Activated CD4-positive, CD25-positive, alpha-beta regulatory T cell treated with anti-CD3 and anti-CD28 coated beads, Interleukin-2, amount 50 U/mL, for 24 hours (primary cell): ENCODE measurements around the gene PANK4.
A peak's percentile ranks its signal among the peaks of the same experiment; 100 is the strongest.

Experiments
- ATAC-seq, 2 donors: fragments of 150-1000 bp; cut with Tn5 transposase; one replicate each; pipeline ENCODE4 v1.10.0; 2021; ENCODE audit warnings: mild to moderate bottlenecking in 1 of 2, moderate library complexity in 1 of 2

The PANK4 gene

GRCh38 chr1:2494323-2494693 lies 32.1 kb downstream of the PANK4 start:
- no peak for ATAC-seq

GRCh38 chr1:2493691-2494322 lies 32.6 kb downstream of the PANK4 start:
- ATAC-seq, result peak; percentile 18 to 21

GRCh38 chr1:2493218-2493617 lies 33.2 kb downstream of the PANK4 start:
- ATAC-seq, result no peak

GRCh38 chr1:2492091-2492490 lies 34.3 kb downstream of the PANK4 start:
- ATAC-seq, result no peak

GRCh38 chr1:2489615-2490014 lies 36.8 kb downstream of the PANK4 start:
- ATAC-seq, result no peak

GRCh38 chr1:2488688-2489087 lies 37.7 kb downstream of the PANK4 start:
- no peak for ATAC-seq

- ATAC-seq, result no peak
Observed at GRCh38 chr1:2486558-2486957, 39.8 kb downstream of the PANK4 start.

- no peak for ATAC-seq
Observed at GRCh38 chr1:2486041-2486440, 40.4 kb downstream of the PANK4 start.

GRCh38 chr1:2483970-2484369 lies 42.4 kb downstream of the PANK4 start:
- ATAC-seq, result no peak

GRCh38 chr1:2483026-2483425 lies 43.4 kb downstream of the PANK4 start:
- no peak for ATAC-seq

- no peak for ATAC-seq
Observed at GRCh38 chr1:2482588-2482987, 43.8 kb downstream of the PANK4 start.

GRCh38 chr1:2481885-2482284 lies 44.5 kb downstream of the PANK4 start:
- ATAC-seq, result no peak

GRCh38 chr1:2480986-2481364 lies 45.4 kb downstream of the PANK4 start:
- ATAC-seq, result no peak

- no peak for ATAC-seq
Observed at GRCh38 chr1:2480236-2480985, 46.0 kb downstream of the PANK4 start.

GRCh38 chr1:2479618-2480017 lies 46.8 kb downstream of the PANK4 start:
- no peak for ATAC-seq

- no peak for ATAC-seq
Observed at GRCh38 chr1:2479186-2479585, 47.2 kb downstream of the PANK4 start.

- no peak for ATAC-seq
Observed at GRCh38 chr1:2477791-2478499, 48.5 kb downstream of the PANK4 start.

- ATAC-seq, result no peak
Observed at GRCh38 chr1:2477309-2477708, 49.1 kb downstream of the PANK4 start.

- ATAC-seq, result no peak
Observed at GRCh38 chr1:2476061-2476999, 50.1 kb downstream of the PANK4 start, which contains the start of gene PLCH2. TSS of gene PLCH2 (plus strand) at chr1:2476289. CDS start at chr1:2476589, 300 bp downstream.

- ATAC-seq, result no peak
Observed at GRCh38 chr1:2475571-2475970, 50.8 kb downstream of the PANK4 start.

- ATAC-seq, result no peak
Observed at GRCh38 chr1:2474933-2475371, 51.4 kb downstream of the PANK4 start.

GRCh38 chr1:2474104-2474844 lies 52.1 kb downstream of the PANK4 start:
- ATAC-seq, result no peak
